K562 (cell line): Measurements from ENCODE around the gene TMEM38B.
A peak's percentile ranks its signal among the peaks of the same experiment; 100 is the strongest.

Experiments
- POLR2AphosphoS5 ChIP-seq: IDR thresholded peaks from 2 replicates; pipeline ENCODE4 v1.6.1; 2011; ENCODE audit warnings: mild to moderate bottlenecking, low read depth, low read length, moderate library complexity; ENCODE audit not compliant: control insufficient read depth, insufficient read depth
- TCF3 ChIP-seq: sonication (generic); formaldehyde crosslinking; IDR thresholded peaks from 2 replicates; pipeline ENCODE4 v1.4.0; 2020; ENCODE audit warnings: mild to moderate bottlenecking, missing genetic modification reagents
- TF ChIP-seq, protein P1 (sequence below), 3 experiments: IDR thresholded peaks in 2 of 3; conservative IDR thresholded peaks in 1 of 3; 2 replicates each; pipeline ENCODE4 v1.5.1; 2011 to 2012; ENCODE audit warnings: low read length in 3 of 3, mild to moderate bottlenecking in 3 of 3, control low read depth in 2 of 3, improper control_type of control experiment in 1 of 3, inconsistent platforms in 1 of 3, low read depth in 1 of 3, mixed read lengths in 1 of 3, moderate library complexity in 1 of 3; ENCODE audit not compliant: insufficient read depth in 2 of 3

DNA sequence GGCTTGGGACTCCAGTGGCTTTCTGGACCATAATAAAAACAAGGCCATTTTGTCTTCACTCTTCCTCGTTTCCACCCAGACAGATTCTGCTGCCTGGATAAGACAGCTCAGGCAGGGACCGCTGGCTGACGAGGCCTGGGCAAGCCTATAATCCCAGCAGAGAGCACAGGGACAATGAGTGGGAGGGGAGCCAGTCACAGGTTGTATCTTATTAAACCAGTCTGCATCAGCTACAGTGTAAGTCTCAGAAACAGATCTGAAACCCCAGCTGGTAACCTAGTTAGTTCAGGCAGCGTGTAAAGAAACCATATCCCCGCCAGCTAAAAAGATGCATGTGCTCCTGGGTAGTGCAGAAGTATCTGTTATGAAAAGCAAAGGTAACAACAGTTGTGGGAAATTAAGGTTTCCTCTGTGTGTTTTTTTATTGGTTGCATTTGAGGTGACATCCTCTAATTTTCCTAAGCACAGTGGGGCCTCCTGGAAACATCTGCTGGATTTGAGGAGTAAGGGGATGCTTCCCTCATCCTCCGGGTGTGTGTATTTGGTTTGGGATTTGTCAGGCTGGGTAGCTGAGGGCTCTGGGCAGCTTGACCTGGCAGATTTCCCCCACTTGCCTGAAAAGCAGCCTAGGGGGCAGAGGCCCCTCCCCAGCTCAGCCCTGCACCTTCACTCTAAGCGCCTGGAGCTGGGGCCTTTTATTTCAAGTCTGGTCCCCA lies 47.3 kb upstream of the TMEM38B start:
- TF ChIP-seq TCF3 (peak; percentile 6; the same call in 1 of the 2 replicates), POLR2AphosphoS5 (no peak)
- TF ChIP-seq, protein P1, sequence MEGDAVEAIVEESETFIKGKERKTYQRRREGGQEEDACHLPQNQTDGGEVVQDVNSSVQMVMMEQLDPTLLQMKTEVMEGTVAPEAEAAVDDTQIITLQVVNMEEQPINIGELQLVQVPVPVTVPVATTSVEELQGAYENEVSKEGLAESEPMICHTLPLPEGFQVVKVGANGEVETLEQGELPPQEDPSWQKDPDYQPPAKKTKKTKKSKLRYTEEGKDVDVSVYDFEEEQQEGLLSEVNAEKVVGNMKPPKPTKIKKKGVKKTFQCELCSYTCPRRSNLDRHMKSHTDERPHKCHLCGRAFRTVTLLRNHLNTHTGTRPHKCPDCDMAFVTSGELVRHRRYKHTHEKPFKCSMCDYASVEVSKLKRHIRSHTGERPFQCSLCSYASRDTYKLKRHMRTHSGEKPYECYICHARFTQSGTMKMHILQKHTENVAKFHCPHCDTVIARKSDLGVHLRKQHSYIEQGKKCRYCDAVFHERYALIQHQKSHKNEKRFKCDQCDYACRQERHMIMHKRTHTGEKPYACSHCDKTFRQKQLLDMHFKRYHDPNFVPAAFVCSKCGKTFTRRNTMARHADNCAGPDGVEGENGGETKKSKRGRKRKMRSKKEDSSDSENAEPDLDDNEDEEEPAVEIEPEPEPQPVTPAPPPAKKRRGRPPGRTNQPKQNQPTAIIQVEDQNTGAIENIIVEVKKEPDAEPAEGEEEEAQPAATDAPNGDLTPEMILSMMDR (IDR thresholded peaks at IDR 0.05 in 2 of 3, conservative IDR thresholded peaks at IDR 0.05 in 1 of 3; ENCODE audit: insufficient read depth in 2 of 3, low read depth in 1 of 3, low read length in 3 of 3): no peak
